ENCODE measurements around the gene GAGE12J.

GAGE12J gene

GRCh38 chrX:49282647-49283011 lies 39.2 kb upstream of the GAGE12J start:
- no peak overlapping the region for H3K27ac ChIP-seq (ENCODE audit: low read depth, low read length)
- no peaks in the 10 kb centered on the region for H3K9me2 ChIP-seq (replicated peaks; ENCODE audit: control insufficient read depth, low read length)
- H4K20me1 ChIP-seq (ENCODE audit: control insufficient read depth, insufficient read depth, low read depth, low read length): no peaks in the 10 kb centered on the region
- no peaks in the 10 kb centered on the region for H3K27me3 ChIP-seq (ENCODE audit: control insufficient read depth, low read length)
- no peaks in the 10 kb centered on the region for H3K36me3 ChIP-seq (ENCODE audit: control insufficient read depth, low read length)
- no peaks in the 10 kb centered on the region for H3K4me1 ChIP-seq (ENCODE audit: control insufficient read depth, low read length)
- no peaks in the 10 kb centered on the region for H3F3A ChIP-seq (ENCODE audit: control insufficient read depth, insufficient read depth)
- no peak overlapping the region for H3K4me3 ChIP-seq (ENCODE audit: low read length)
- no peaks in the 10 kb centered on the region for H3K9me3 ChIP-seq (ENCODE audit: control insufficient read depth, insufficient read depth, low read length)
- peaks cover 2% of the 10 kb centered on the region; the same call in 1 of the 2 replicates for H3K79me2 ChIP-seq (ENCODE audit: control insufficient read depth, low read length)
- no peak overlapping the region for H3K4me2 ChIP-seq (ENCODE audit: low read length)
- no peak for TF ChIP-seq EZH2phosphoT487 (IDR thresholded peaks at IDR 0.05; ENCODE audit: borderline replicate concordance, low read length)
- no peak for TF ChIP-seq CTCF (IDR thresholded peaks at IDR 0.05; ENCODE audit: low read depth, low read length, poor library complexity, severe bottlenecking)

GRCh38 chrX:49284212-49284611 lies 37.6 kb upstream of the GAGE12J start:
- no peaks in the 10 kb centered on the region for H3F3A ChIP-seq (ENCODE audit: control insufficient read depth, insufficient read depth)
- no peaks in the 10 kb centered on the region for H4K20me1 ChIP-seq (ENCODE audit: control insufficient read depth, insufficient read depth, low read depth, low read length)

GRCh38 chrX:49286136-49286535 lies 35.7 kb upstream of the GAGE12J start:
- Histone ChIP-seq H3F3A (ENCODE audit: control insufficient read depth, insufficient read depth) (no peaks in the 10 kb centered on the region), H3K9me3 (ENCODE audit: control insufficient read depth, insufficient read depth, low read length) (no peaks in the 10 kb centered on the region), H4K20me1 (ENCODE audit: control insufficient read depth, insufficient read depth, low read depth, low read length) (no peaks in the 10 kb centered on the region), H3K9me2 (replicated peaks; ENCODE audit: control insufficient read depth, low read length) (no peaks in the 10 kb centered on the region), H3K27me3 (ENCODE audit: control insufficient read depth, low read length) (no peaks in the 10 kb centered on the region), H3K79me2 (ENCODE audit: control insufficient read depth, low read length) (no peaks in the 10 kb centered on the region), H3K4me2 (ENCODE audit: low read length) (no peak overlapping the region), H3K4me3 (ENCODE audit: low read length) (no peak overlapping the region), H3K27ac (ENCODE audit: low read depth, low read length) (no peak overlapping the region), H3K4me1 (ENCODE audit: control insufficient read depth, low read length) (no peaks in the 10 kb centered on the region), H3K36me3 (ENCODE audit: control insufficient read depth, low read length) (no peaks in the 10 kb centered on the region)
- TF ChIP-seq EZH2phosphoT487 (IDR thresholded peaks at IDR 0.05; ENCODE audit: borderline replicate concordance, low read length) (no peak), CTCF (IDR thresholded peaks at IDR 0.05; ENCODE audit: low read depth, low read length, poor library complexity, severe bottlenecking) (no peak)

More at GRCh38 chrX:49284212-49284611, 37.6 kb upstream of the GAGE12J start:
- no peaks in the 10 kb centered on the region for H3K36me3 ChIP-seq (ENCODE audit: control insufficient read depth, low read length)
- no peaks in the 10 kb centered on the region for H3K79me2 ChIP-seq (ENCODE audit: control insufficient read depth, low read length)
- no peak overlapping the region for H3K4me2 ChIP-seq (ENCODE audit: low read length)
- no peak overlapping the region for H3K4me3 ChIP-seq (ENCODE audit: low read length)
- no peaks in the 10 kb centered on the region for H3K4me1 ChIP-seq (ENCODE audit: control insufficient read depth, low read length)
- no peaks in the 10 kb centered on the region for H3K9me3 ChIP-seq (ENCODE audit: control insufficient read depth, insufficient read depth, low read length)
- H3K27ac ChIP-seq (ENCODE audit: low read depth, low read length): no peak overlapping the region
- TF ChIP-seq CTCF (IDR thresholded peaks at IDR 0.05; ENCODE audit: low read depth, low read length, poor library complexity, severe bottlenecking) (no peak), EZH2phosphoT487 (IDR thresholded peaks at IDR 0.05; ENCODE audit: borderline replicate concordance, low read length) (no peak)
- no peaks in the 10 kb centered on the region for H3K9me2 ChIP-seq (replicated peaks; ENCODE audit: control insufficient read depth, low read length)
- no peaks in the 10 kb centered on the region for H3K27me3 ChIP-seq (ENCODE audit: control insufficient read depth, low read length)

GRCh38 chrX:49286581-49286980 lies 35.3 kb upstream of the GAGE12J start:
- Histone ChIP-seq H3K9me3 (ENCODE audit: control insufficient read depth, insufficient read depth, low read length) (no peaks in the 10 kb centered on the region), H3K27me3 (ENCODE audit: control insufficient read depth, low read length) (no peaks in the 10 kb centered on the region), H3F3A (ENCODE audit: control insufficient read depth, insufficient read depth) (no peaks in the 10 kb centered on the region), H3K9me2 (replicated peaks; ENCODE audit: control insufficient read depth, low read length) (no peaks in the 10 kb centered on the region), H4K20me1 (ENCODE audit: control insufficient read depth, insufficient read depth, low read depth, low read length) (no peaks in the 10 kb centered on the region), H3K4me2 (ENCODE audit: low read length) (no peak overlapping the region), H3K4me1 (ENCODE audit: control insufficient read depth, low read length) (no peaks in the 10 kb centered on the region), H3K79me2 (ENCODE audit: control insufficient read depth, low read length) (no peaks in the 10 kb centered on the region), H3K27ac (ENCODE audit: low read depth, low read length) (no peak overlapping the region), H3K36me3 (ENCODE audit: control insufficient read depth, low read length) (no peaks in the 10 kb centered on the region), H3K4me3 (ENCODE audit: low read length) (no peak overlapping the region)
- TF ChIP-seq CTCF (IDR thresholded peaks at IDR 0.05; ENCODE audit: low read depth, low read length, poor library complexity, severe bottlenecking) (no peak), EZH2phosphoT487 (IDR thresholded peaks at IDR 0.05; ENCODE audit: borderline replicate concordance, low read length) (no peak)
